ENCODE results near the gene HIVEP3. TPM values are rescaled to one million over a fixed set of nuclear protein-coding genes. Genes with fewer than 3 reads are reported as not detected.

HIVEP3 gene
- total RNA-seq, 1 donor from 2014 or later = 8.9 TPM

DNA sequence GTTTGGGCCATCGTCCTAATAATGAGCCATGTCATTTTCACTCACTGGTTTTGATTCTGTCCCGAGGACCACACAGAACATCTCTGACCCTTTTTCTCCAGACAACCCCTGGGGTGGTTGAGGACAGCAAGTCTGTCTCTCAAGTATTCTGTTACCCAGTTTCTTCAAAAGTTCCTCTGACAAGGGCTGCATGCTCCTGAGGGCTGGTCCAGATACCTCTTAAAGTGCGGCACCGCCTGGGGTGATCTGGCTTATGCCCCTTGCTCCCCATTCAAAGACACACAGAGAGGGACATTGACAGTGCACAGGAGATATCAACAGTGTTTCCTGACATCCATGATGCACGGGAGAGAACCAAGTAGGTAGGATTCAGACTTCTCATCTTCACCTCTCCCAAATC lies 301.4 kb downstream of the HIVEP3 start:
- Mint-ChIP-seq H3K4me1 (ENCODE audit: low read depth, unreplicated experiment) (peaks cover 18% of the 10 kb centered on the region), H3K4me3 (ENCODE audit: unreplicated experiment) (no peak overlapping the region), H3K27ac (ENCODE audit: unreplicated experiment) (no peak overlapping the region), H3K9me3 (ENCODE audit: unreplicated experiment) (no peaks in the 10 kb centered on the region), H3K36me3 (ENCODE audit: low read depth, unreplicated experiment) (peaks cover 4% of the 10 kb centered on the region), H3K27me3 (ENCODE audit: low read depth, unreplicated experiment) (peaks cover 7% of the 10 kb centered on the region)
- FAIRE-seq (no peak), DNase-seq (ENCODE audit: low read depth) (no peak)
- Histone ChIP-seq H3K27ac (ENCODE audit: low read depth, low read length) (no peak overlapping the region), H3K36me3 (ENCODE audit: insufficient read depth, low read length) (no peaks in the 10 kb centered on the region), H3K9ac (ENCODE audit: low read length) (no peak overlapping the region), H3K9me3 (ENCODE audit: insufficient read depth, low read depth, low read length) (no peaks in the 10 kb centered on the region), H2AFZ (ENCODE audit: low read depth, low read length) (no peak overlapping the region), H3K27me3 (ENCODE audit: insufficient read depth, low read length) (no peaks in the 10 kb centered on the region), H3K4me2 (ENCODE audit: low read length) (no peak overlapping the region), H3K79me2 (ENCODE audit: insufficient read depth, low read length) (peaks cover 42% of the 10 kb centered on the region), H4K20me1 (ENCODE audit: insufficient read depth, low read length) (peaks cover 42% of the 10 kb centered on the region), H3K4me3 (ENCODE audit: insufficient read depth, low read depth, low read length) (no peak overlapping the region), H3K4me1 (ENCODE audit: insufficient read depth, low read length) (peaks cover 16% of the 10 kb centered on the region)
- no peak for TF ChIP-seq CTCF (IDR thresholded peaks at IDR 0.05; ENCODE audit: insufficient read depth, low read depth, low read length)
- TF ChIP-seq EZH2 (IDR thresholded peaks at IDR 0.05; ENCODE audit: insufficient read depth, low read length) = no peak

GRCh38 chr1:41616563-41616962 lies 302.2 kb downstream of the HIVEP3 start:
- FAIRE-seq = no peak
- Histone ChIP-seq H3K9ac (ENCODE audit: low read length) (no peak overlapping the region), H3K27ac (ENCODE audit: low read depth, low read length) (no peak overlapping the region), H3K79me2 (ENCODE audit: insufficient read depth, low read length) (peaks cover 41% of the 10 kb centered on the region), H3K4me1 (ENCODE audit: insufficient read depth, low read length) (peaks cover 10% of the 10 kb centered on the region), H4K20me1 (ENCODE audit: insufficient read depth, low read length) (peaks cover 35% of the 10 kb centered on the region), H2AFZ (ENCODE audit: low read depth, low read length) (no peak overlapping the region), H3K27me3 (ENCODE audit: insufficient read depth, low read length) (no peaks in the 10 kb centered on the region), H3K4me2 (ENCODE audit: low read length) (no peak overlapping the region), H3K4me3 (ENCODE audit: insufficient read depth, low read depth, low read length) (no peak overlapping the region), H3K9me3 (ENCODE audit: insufficient read depth, low read depth, low read length) (no peaks in the 10 kb centered on the region), H3K36me3 (ENCODE audit: insufficient read depth, low read length) (no peaks in the 10 kb centered on the region)
- no peak overlapping the region for H3K27ac Mint-ChIP-seq (ENCODE audit: unreplicated experiment)
- H3K4me1 Mint-ChIP-seq (ENCODE audit: low read depth, unreplicated experiment) = peaks cover 10% of the 10 kb centered on the region
- DNase-seq (ENCODE audit: low read depth) = no peak
- peaks cover 4% of the 10 kb centered on the region for H3K36me3 Mint-ChIP-seq (ENCODE audit: low read depth, unreplicated experiment)
- no peaks in the 10 kb centered on the region for H3K9me3 Mint-ChIP-seq (ENCODE audit: unreplicated experiment)
- H3K27me3 Mint-ChIP-seq (ENCODE audit: low read depth, unreplicated experiment) = peaks cover 12% of the 10 kb centered on the region
- no peak overlapping the region for H3K4me3 Mint-ChIP-seq (ENCODE audit: unreplicated experiment)
- TF ChIP-seq CTCF (IDR thresholded peaks at IDR 0.05; ENCODE audit: insufficient read depth, low read depth, low read length) (no peak), EZH2 (IDR thresholded peaks at IDR 0.05; ENCODE audit: insufficient read depth, low read length) (no peak)

- H3K9me3 Mint-ChIP-seq (ENCODE audit: unreplicated experiment) = no peaks in the 10 kb centered on the region
- no peak overlapping the region for H3K27ac Mint-ChIP-seq (ENCODE audit: unreplicated experiment)
- H3K4me1 Mint-ChIP-seq (ENCODE audit: low read depth, unreplicated experiment) = peaks cover 10% of the 10 kb centered on the region
- DNase-seq (ENCODE audit: low read depth) (no peak), FAIRE-seq (no peak)
- no peak overlapping the region for H3K9ac ChIP-seq (ENCODE audit: low read length)
- H3K4me2 ChIP-seq (ENCODE audit: low read length) = no peak overlapping the region
- H3K36me3 ChIP-seq (ENCODE audit: insufficient read depth, low read length) = no peaks in the 10 kb centered on the region
- H4K20me1 ChIP-seq (ENCODE audit: insufficient read depth, low read length) = peaks cover 29% of the 10 kb centered on the region
- H3K27ac ChIP-seq (ENCODE audit: low read depth, low read length) = no peak overlapping the region
- H3K27me3 Mint-ChIP-seq (ENCODE audit: low read depth, unreplicated experiment) = peaks cover 14% of the 10 kb centered on the region
- no peak overlapping the region for H3K4me3 Mint-ChIP-seq (ENCODE audit: unreplicated experiment)
- TF ChIP-seq EZH2 (IDR thresholded peaks at IDR 0.05; ENCODE audit: insufficient read depth, low read length) = no peak
- no peak for TF ChIP-seq CTCF (IDR thresholded peaks at IDR 0.05; ENCODE audit: insufficient read depth, low read depth, low read length)
- H3K27me3 ChIP-seq (ENCODE audit: insufficient read depth, low read length) = no peaks in the 10 kb centered on the region
- H3K36me3 Mint-ChIP-seq (ENCODE audit: low read depth, unreplicated experiment) = peaks cover 4% of the 10 kb centered on the region
- H2AFZ ChIP-seq (ENCODE audit: low read depth, low read length) = no peak overlapping the region
- peaks cover 39% of the 10 kb centered on the region for H3K79me2 ChIP-seq (ENCODE audit: insufficient read depth, low read length)
- H3K4me1 ChIP-seq (ENCODE audit: insufficient read depth, low read length) = peaks cover 10% of the 10 kb centered on the region
- no peaks in the 10 kb centered on the region for H3K9me3 ChIP-seq (ENCODE audit: insufficient read depth, low read depth, low read length)
- no peak overlapping the region for H3K4me3 ChIP-seq (ENCODE audit: insufficient read depth, low read depth, low read length)
Observed at GRCh38 chr1:41615981-41616380, 302.7 kb downstream of the HIVEP3 start.

Measured in astrocyte (in vitro differentiated cells and primary cell).